NCI-H146 treated with DMSO at 0.1 percent for 48 hours (cell line): ENCODE results near the gene NCOA5.

Experiments used
- DNase-seq: peaks from one replicate; lab custom pipeline; 2025; ENCODE audit not compliant: unreplicated experiment; lab: John Stamatoyannopoulos, UW

The NCOA5 gene

DNA sequence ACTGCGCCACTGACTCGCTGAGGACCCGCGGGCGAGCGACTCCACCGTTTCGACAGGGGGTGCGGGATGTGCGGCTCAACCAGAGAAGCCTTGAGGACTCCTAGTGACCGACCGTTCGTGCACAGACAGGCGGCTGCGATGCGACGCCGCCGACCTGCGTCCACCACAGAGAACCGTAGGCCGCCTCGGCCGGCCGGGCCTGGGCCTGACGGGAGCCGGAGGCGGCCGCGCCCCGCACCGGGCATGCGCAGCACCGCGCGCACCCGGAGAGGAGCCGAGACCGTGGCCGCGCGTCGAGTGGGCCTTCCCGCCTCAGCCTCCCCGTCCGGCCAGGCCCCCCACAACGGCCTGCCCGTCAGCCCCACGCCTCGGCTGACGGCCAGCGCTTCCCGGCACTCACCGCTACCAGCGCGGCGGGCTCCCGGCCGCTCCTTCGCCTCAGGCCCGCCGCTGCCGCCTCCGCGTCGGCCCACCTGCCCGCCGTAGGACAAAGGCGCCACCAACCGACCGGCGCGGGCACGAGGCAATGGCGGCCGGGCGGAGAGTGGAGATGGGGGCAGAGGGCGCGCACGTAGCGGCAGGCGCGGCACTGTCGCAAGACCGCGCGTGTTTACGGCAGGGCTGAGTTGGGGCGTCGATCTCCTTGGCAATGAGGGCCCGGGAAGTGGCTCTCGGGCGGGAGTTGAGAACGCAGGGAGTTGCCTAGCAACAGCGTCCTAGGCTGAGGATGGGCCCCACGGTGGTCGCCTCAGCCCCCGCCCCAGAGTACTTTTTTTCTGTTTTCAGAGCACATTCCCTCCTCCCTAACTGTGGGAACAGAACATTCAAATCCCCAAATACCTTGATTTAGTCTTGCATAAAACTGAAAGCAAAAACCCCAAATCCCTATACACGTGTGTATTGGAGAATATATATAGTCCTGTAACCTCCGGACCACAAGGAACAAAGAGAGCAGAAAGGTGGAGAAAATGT lies at the start of gene NCOA5:
NCOA5 (minus strand) TSS at position 546 of the 972 bp plus-strand sequence. CDS start 10,538 bp downstream, outside the sequence.
- DNase-seq: peak; percentile 97

DNA sequence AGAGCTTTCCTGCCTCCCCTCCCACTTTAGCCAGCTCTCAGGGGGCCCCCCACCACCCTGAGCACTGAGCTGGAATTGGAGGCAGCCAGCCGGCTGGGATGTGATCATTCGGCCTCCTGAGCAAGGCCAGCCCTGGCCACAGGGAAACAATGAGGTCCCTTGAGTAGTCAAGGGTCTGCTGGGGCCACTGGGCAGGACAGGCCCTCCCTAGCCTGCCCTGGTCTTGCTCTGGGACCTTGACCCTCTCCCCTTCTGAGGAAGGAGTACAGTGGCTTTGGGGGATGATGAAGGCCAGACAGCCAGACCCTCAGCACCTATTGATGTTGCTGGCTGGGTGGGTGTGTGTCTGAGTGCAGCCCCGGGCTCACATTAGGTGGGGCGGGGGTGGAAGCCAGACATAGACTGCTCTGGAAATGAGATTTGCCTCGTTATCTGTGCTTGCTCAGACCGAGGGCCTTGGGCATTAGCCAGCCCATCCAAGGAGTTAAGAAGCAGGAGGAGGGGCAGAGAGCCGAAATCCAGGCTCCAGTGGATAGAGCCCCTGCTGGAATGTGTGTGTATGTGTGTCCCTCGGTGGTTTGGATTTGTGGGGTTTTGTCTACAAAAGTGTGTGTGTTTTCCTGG lies 49.6 kb upstream of the NCOA5 start:
- no peak for DNase-seq

DNA sequence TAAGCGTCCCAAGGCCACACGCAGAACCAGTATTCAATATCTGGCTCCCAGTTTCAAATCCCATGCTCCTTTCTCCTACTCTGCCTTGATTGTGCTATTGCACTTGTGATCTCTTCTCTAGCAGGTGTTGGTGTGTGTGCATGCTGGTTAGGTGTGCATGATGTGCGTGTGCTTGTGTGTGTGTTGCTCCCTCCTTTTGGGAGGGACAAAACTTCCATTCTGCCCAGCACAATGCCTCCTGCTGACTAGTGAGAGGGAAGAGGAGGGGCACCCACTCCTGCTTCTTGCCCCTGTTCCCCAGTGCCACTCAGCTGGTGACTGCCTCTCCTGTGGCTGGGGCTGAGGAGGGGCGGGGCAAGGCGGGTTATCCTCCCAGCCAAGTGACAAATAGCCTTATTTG lies 48.1 kb upstream of the NCOA5 start:
- no peak for DNase-seq

DNA sequence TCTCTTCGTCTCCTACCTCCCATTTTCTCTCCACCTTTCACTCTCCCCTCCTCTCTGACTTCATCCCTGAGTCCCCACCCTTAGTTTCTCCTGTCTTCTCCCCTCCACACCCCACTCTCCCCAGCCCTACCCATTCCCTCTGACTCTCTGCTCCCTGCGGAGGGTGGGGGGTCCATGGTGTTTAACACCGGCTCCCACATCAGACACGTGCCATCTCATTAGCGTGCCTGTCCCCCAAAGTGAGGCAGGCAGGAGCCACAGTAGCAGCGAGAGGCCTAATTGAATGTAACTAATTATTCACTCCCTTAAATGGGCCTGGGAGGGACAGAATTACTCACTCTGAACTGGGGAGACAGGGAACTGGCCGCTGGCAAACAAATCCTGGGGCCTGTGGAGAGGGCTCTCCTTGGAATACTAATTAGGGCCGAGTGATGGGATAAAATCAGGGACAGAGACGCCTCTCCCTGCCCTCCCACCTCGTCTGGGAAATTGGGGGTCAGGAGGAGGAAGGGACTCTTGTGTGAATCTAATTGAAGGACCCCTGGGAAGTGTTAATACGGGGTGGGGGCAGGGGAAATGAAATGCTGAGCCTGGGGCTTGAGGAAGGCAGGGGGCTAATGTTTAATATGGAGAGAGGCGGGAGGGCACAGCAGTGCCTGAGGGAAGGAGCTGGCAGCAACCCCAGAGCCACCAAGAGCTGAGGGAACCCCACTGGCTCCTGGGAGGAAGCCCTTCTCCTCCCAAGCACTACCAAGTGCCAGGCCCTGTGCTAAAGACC lies 46.3 kb upstream of the NCOA5 start:
- peak; percentile 28 for DNase-seq

DNA sequence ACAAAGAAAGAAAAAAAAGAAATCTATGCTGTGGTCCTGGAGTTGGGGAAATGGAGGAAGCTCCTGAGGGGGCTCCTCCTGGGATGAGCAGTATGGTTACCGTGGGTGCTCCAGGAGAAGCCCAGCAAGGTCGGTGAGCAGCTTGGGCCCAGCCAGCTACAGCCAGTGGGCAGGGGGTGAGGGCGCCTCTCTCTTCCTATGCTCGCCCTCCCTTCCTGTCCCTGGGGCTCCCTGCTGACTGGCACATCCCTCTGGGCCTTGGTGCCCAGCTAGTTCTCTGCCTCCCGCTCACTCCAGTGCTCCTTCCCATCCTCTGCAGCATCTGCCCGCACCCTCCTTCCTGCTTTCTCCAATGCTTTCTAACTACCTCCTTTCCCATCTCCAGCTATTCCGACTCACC lies 45.0 kb upstream of the NCOA5 start:
- no peak for DNase-seq

DNA sequence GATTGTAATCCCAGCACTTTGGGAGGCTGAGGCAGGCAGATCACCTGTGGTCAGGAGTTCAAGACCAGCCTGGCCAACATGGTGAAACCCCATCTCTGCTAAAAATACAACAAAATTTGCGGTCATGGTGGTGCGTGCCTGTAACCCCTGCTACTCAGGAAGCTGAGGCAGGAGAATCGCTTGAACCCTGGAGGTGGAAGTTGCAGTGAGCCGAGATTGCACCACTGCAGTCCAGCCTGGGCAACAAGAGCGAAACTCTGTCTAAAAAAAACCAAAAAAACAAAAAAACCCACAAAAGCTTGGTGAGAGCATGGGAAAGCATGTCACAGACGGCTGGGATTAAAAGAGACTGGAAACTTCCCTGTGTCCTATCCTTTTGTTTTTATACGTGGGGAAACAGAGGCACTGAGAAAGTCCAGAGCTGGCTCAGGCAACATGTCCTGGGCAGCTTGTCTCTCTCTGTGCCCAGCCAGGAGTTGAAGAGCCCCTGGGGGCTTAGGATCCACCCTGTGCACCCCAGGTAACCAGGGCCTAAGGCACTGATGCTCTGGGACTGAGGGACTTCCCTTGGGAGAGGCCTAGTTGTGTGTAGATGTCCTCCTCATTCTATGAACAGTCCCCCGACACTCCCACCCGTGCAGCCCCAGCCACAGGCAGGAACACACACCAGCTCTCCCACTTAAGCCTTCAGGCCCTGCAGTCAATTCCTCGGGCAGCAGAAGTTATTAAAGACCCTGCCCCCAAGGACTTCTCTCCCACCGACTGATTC lies 44.3 kb upstream of the NCOA5 start:
- no peak for DNase-seq

DNA sequence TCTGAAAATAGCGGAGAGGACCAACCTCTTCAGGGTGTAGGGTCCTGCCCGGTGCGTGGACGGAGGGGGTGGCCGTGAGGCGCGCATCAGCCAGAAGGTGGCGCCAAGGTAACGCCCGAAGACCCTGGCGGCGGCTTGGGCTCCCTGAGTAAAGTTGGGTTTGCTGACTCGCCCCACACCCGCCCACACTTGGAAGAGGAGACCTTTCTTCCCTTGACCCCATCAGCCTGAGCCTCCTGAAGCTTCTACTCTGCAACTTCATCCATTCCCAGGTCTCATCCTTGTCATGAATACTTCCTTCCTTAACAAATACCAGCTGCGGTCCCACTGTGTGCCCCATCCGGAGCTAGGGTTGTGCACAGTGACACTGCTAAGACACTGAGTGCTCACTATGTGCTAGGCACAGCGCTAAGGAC lies 43.0 kb upstream of the NCOA5 start:
- peak; percentile 50 for DNase-seq

DNA sequence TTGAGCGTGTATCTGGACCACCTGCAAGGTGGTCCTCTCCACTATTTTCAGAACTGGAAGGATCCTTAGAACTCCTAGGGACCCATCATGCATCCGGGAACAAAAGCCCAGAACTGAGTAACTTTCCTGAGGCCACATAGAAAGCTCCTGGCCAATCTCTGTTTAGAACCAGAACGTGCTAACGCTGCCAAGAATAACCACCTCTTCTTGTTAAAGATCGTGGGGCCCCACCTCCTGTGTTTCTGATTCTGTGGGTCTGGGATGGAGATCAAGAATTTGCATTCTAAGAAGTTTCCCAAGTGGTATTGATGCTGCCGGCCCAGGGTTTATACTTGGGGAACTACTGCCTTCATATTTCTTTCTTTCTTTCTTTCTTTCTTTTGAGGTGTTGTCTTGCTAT lies 41.6 kb upstream of the NCOA5 start:
- DNase-seq: no peak

DNA sequence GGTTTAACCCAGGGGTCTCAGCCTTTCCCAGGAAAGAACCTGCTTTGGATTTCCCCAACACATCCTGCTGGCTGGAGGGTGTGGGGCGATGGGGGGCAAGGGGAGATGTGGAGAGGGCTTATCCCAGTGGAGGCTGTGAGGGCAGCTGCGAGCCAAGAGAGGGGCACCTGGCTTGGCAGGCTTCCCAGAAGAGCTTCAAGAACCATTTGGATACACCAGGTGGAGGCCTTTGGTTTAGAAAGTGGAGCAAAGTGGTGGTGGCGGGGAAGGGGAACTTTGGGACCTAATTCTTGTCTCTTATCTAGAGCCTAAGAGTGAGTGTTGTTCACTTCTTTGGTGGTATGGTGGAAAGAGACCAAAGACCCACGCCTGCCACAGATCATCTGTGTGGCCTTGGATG lies 40.8 kb upstream of the NCOA5 start:
- DNase-seq: no peak

DNA sequence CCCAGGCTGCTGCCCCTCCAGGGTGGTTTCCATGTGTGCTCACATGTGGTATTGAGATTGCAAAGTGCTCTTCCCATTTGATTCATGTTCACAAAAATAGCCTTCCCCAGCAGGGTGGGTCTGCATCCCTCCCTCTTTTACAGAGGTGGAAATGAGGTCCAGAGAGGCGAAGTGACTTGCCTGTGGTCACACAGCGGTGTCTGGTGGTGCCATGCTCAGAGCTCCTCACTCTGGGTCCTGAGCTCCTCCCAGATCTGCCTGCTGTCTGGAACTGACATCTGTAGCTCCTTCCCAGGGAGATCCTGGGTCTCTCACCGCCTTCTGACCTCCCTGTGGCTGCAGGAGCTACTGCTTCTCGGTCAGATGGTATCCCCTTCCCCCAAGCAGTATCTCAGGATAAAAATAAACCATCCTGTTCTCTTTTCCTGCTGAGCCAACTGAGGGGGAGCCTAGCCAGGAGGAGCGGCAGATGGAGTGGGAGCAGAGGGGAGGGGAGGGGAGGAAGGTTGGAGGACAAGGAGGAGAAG lies 40.3 kb upstream of the NCOA5 start:
- no peak for DNase-seq

DNA sequence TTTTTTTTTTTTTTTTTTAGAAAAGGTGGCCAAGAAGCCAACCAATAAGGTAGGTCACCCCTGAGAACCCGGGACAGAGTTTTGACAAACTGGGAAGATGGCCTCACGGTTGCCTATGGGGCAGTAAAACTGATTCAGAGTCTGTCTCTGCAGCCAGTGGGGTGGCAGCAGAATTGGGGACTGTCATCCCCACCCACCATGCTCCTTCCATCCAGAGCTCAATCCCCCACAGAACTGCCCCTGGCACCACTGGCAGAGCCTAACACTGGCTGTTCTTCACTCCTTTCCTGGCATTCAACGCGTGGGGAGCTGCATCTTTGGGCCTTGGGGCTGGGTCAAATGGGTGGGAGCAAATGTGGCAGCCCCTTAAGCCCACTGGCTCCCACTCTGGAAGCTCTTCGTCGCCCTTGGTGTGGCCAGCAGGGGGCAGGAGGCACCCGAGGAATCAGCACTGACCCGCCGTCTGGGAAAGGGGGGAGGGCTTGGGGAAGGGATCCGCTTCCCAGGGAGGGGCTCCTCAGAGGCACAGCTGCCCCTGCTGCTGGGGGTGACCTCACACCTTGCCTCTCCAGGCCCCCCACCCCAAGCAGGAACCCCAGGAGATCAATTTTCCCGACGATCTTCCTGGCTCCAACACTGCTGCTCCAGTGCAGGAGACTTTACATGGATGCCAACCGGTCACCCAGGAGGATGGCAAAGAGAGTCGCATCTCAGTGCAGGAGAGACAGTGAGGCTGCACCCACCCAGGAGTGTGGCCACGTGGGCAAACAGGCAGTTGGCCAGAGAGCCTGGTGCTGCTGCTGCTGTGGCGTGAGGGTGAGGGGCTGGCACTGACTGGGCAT lies 38.8 kb upstream of the NCOA5 start:
- DNase-seq: no peak

DNA sequence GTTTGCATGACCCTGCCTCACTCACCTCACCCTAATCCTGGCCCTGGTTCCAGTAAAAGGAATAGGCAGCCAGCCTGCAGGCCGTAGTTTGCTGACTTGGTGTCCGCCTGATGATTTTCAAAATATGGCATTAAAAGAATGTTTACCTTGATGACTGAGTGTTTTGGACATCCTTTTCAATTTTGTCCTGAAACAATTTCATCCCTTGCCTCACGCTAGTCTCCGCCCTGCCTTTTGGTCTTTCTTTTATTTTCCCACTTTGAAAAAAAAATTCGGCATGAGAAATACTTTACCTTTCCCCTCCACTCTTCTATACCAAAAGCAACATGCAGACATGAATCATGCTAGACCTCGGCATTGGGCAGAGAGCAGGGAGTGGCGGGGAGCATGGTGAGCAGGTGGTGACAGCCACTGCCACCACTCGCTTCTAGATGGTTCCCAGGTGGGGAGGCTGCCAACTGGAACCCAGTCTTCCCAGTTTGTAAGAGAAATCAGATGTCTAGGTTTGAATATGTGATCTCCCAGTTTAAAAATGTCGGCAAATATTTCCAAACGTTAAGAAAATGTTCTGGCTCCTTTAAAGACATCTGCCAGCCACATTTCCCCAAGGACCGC lies 37.7 kb upstream of the NCOA5 start:
- no peak for DNase-seq

DNA sequence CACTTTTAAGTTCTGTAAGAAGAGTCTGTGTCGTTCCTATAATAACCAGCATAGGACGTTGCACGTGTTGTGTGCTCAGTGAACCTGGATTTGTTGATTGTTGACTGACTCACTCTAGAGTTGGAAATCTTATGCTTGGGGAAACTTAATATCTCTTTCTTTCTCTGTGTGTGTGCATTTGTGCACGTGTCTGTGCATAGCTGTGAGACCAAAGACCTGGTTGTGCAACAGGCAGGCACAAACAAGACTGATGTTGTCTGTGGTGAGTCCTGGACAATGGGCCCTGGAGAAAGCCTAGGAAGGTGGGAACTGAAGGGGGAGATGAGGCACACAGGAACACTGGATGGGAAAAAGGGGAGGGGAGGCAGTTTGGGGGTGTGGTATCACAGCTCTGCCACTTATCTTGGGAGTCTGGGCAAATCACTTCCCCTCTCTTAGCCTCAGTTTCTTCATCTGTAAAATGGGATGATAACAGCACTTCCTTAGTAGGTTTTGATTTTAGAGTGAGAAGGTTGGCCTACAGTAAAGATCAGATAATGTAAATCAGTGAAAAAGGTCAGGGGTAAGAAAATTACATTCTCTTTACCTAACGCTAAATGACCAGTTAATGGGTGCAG lies 36.8 kb upstream of the NCOA5 start:
- DNase-seq: no peak

DNA sequence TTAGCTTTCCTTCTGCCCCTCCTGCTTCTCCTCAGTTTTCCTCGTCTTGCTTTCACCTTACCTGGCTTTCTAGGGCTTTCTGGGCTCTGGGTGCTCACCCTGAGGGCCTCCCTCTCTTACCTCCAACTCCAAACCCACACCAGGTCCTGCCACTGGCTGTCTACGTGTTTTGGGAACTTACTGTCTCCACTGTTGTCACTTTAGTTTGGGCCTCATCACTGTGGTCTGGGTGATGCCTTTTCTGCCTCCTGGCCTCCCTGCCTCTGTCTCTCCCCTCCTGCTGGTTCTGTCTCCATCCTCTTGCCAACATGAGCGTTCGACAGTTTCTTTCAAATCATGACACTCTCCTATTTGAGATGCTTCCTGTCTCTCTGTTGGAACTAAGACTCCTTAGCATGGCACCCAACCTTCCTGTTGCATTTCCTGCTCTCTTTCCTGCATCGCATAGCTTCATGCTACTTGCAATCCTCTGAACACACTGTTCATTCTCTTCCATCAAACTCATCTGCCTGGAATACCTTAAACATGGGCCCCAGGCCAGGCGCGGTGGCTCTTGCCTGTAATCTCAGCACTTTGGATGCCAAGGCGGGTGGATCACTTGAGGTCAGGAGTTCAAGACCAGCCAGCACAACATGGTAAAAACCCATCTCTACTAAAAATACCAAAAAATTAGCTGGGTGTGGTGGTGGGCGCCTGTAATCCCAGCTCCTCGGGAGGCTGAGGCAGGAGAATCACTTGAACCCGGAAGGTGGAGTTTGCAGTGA lies 33.9 kb upstream of the NCOA5 start:
- DNase-seq: no peak

DNA sequence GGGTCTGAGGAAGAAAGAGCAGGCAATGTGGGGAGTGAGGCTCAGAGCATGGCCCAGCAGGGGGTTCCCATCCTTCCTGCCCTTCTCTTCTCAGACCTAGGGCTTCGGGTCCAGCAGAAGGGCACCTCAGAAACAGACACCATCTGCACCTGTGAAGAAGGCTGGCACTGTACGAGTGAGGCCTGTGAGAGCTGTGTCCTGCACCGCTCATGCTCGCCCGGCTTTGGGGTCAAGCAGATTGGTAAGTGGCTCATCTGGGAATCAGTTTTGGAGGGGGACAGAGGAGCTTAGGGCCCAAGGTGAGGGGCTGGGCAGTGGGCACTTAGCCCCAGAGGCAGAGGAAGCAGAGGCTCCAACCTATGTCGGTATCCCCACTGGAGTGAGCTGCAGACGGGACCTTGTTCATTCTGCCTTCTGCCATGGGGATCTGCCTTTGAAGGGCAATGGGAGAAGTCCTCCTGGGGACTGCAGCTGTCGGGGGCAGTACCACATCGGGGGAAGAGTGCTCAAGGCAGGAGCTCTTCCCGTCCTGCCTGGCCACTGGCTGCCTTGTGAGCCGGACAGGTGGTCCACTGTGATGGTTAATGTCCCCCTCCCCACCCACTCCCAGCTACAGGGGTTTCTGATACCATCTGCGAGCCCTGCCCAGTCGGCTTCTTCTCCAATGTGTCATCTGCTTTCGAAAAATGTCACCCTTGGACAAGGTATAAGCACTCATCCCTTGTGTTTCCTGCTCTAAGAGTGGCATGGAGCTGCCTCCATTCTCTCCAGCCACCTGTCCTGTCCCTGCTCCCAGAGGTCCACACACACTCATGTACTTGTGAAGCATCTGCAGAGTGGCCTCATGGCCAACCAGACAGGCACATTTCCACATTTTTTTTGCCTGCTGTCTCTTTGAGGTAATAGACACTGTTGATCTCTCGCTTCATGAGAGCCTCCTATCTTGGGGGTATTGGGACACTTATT lies 33.0 kb upstream of the NCOA5 start:
- DNase-seq: no peak

DNA sequence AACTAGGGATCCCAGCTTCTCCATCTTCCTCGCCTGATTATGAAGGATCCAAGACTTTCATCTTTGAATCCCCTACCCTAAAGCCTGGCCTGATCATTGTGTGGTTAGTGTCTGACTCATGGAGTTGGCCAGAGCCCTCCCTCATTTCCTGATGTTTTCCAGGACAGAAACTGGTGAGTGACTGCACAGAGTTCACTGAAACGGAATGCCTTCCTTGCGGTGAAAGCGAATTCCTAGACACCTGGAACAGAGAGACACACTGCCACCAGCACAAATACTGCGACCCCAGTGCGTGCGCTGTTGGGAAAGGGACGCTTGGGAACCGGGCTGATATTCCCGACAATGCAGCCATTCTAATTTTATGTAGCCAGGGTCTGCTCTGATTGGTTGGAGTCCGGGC lies 32.3 kb upstream of the NCOA5 start:
- no peak for DNase-seq
